Activated CD8-positive, alpha-beta memory T cell treated with anti-CD3 and anti-CD28 coated beads for 36 hours (primary cell): ENCODE results near the gene TMEM269. TPM values are rescaled to one million over a fixed set of nuclear protein-coding genes. Genes with fewer than 3 reads are reported as not detected.

Source experiments
- CTCF ChIA-PET: fragments of 350-600 bp; sonication (Branson Sonifier 250); formaldehyde crosslinking; loops from one replicate; lab custom pipeline; 2021; ENCODE audit warnings: antibody characterized with exemption; lab: Charles Lee
- POLR2A ChIA-PET: fragments of 350-600 bp; sonication (Branson Sonifier 250); formaldehyde crosslinking; loops from one replicate; lab custom pipeline; 2021; ENCODE audit warnings: antibody characterized with exemption; lab: Charles Lee
- total RNA-seq, 2 experiments: library from RNA; stranded (reverse); gene quantifications; one replicate each; pipeline ENCODE4 v1.2.3, GENCODE V29; 2021

Gene TMEM269
- under 1 TPM in 1 of 2 experiments, not detected in 1; 0.13 TPM for total RNA-seq

- POLR2A ChIA-PET: no interaction called here
These were observed at the start of gene TMEM269 for GRCh38 chr1:42784946-42785693. TMEM269 (plus strand) TSS chr1:42784991; CDS start chr1:42789894, 4,903 bp downstream.

GRCh38 chr1:42735056-42735455 is 49.7 kb upstream of the TMEM269 start:
- POLR2A ChIA-PET: no interaction called here
- CTCF ChIA-PET: no interaction called here

More at GRCh38 chr1:42784946-42785693, at the start of gene TMEM269:
- CTCF ChIA-PET: no interaction called here

- CTCF ChIA-PET: no interaction called here
- POLR2A ChIA-PET: no interaction called here
These were observed 49.2 kb upstream of the TMEM269 start for GRCh38 chr1:42735477-42736105.

- ChIA-PET POLR2A (no interaction called here), CTCF (no interaction called here)
These were observed 48.6 kb upstream of the TMEM269 start for GRCh38 chr1:42736152-42736551.

- CTCF ChIA-PET: no interaction called here
- POLR2A ChIA-PET: no interaction called here
These were observed 48.1 kb upstream of the TMEM269 start for GRCh38 chr1:42736571-42737200.

- POLR2A ChIA-PET: no interaction called here
- CTCF ChIA-PET: no interaction called here
These were observed 47.5 kb upstream of the TMEM269 start for GRCh38 chr1:42737257-42737656.

- POLR2A ChIA-PET: no interaction called here
- CTCF ChIA-PET: no interaction called here
These were observed 46.7 kb upstream of the TMEM269 start for GRCh38 chr1:42737986-42738677.

GRCh38 chr1:42738678-42739226 is 46.0 kb upstream of the TMEM269 start:
- CTCF ChIA-PET: no interaction called here
- POLR2A ChIA-PET: no interaction called here

GRCh38 chr1:42739753-42740700 is 44.8 kb upstream of the TMEM269 start, which contains the start of gene CLDN19:
CLDN19 (minus strand) TSS chr1:42740236; CDS start chr1:42740063, 173 bp downstream.
- ChIA-PET CTCF (no interaction called here), POLR2A (no interaction called here)

- ChIA-PET POLR2A (no interaction called here), CTCF (no interaction called here)
These were observed 43.8 kb upstream of the TMEM269 start for GRCh38 chr1:42740851-42741580.

- ChIA-PET CTCF (no interaction called here), POLR2A (no interaction called here)
These were observed 43.1 kb upstream of the TMEM269 start for GRCh38 chr1:42741706-42742105.

- ChIA-PET CTCF (no interaction called here), POLR2A (no interaction called here)
These were observed 42.6 kb upstream of the TMEM269 start for GRCh38 chr1:42742141-42742540.

- ChIA-PET POLR2A (no interaction called here), CTCF (no interaction called here)
These were observed 42.0 kb upstream of the TMEM269 start for GRCh38 chr1:42742617-42743316.

GRCh38 chr1:42743317-42744147 is 41.3 kb upstream of the TMEM269 start:
- POLR2A ChIA-PET: no interaction called here
- CTCF ChIA-PET: no interaction called here

- ChIA-PET CTCF (no interaction called here), POLR2A (no interaction called here)
These were observed 40.7 kb upstream of the TMEM269 start for GRCh38 chr1:42744148-42744413.

- CTCF ChIA-PET: interaction anchor here (1.4 kb wide), 1 partner anchor 20 kb away, joined by 3 read pairs; no protein-coding TSS in a partner anchor
- POLR2A ChIA-PET: no interaction called here
These were observed 38.9 kb upstream of the TMEM269 start for GRCh38 chr1:42745851-42746250.
